HG02759 (cell line): Measurements from ENCODE around the gene FNBP1L.

Source experiments
- ATAC-seq: cut with Tn5 transposase; IDR thresholded peaks from one replicate; pipeline ENCODE4 v1.9.1; 2021; ENCODE audit warnings: mild to moderate bottlenecking, moderate library complexity; ENCODE audit not compliant: unreplicated experiment

Gene FNBP1L

DNA sequence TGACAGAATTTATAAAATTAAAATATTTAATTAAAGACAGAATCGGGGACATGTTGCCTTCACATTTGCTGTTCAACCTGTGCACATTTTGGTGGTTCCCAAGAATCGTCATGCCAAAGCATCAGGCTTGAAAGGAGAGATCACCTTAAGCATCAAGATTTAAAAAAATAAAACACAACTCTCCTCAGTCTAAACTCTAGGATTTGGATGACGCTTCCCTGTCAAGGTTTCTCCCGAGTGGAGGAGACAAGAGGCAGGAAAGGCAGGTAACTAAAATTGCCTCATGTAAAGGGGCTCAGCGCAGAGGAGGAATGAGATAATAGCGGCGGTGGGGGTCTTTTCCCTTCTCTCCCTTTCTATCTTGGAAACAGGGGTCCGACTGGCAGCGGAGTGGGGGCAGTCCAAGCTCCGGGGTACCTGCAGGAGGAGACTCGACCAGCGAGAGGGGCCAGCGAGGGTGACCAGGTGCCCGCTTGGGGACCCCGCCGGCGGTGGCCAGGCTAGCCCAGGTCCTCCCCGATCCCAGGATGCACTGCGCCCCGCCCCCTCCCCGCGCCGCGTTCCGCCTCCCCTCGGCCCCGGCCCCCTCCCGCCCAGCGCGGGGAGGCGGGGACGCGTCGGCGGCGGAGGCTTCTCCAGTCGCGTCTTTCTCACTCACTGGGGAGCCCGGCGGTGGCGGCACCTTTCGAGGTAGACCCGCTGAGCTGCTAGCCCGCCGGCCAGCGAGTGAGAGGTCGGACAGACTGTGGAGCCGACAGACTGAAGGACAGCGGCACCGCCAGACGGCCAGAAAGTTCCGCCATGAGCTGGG lies at the start of gene FNBP1L:
TSS of gene FNBP1L (plus strand) at position 638 of the 811 bp plus-strand sequence. CDS start at position 802, 164 bp downstream.
- ATAC-seq, result peak; percentile 75

DNA sequence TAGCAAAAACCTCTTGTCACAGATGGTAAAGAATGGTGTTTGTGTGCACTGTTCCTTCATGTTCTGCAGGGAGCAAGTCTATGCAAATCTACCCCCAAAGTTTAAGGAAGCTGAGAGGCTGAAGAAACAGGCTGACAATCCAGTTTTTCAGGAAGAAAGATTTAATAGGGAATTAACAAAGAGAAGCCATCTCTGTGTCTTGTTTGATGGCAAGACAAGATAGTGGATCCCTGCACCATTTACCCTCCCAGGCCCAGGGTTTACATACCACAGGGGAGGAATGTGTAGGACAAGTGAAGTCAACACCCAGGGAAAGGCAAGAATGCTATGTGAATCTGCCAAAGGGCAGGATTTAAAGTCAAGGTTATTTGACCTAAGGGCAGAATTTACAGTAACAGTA lies 48.1 kb upstream of the FNBP1L start:
- no peak for ATAC-seq

DNA sequence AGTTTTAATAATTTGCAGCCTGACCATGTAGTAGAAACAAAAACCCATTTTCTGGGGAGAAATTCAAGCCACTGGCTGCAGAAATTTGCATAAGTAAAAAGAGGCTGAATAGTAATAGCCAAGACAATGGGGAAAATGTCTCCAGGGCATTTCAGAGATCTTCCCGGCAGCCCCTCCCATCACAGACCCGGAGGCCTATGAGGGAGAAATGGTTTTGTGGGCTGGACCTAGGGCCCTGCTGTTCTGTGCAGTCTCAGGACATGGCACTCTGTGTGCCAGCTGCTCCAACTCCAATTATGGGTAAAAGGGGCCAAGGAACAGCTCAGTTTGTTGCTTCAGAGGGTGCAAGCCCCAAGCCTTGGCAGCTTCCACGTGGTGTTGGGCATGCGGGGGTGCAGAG lies 39.7 kb upstream of the FNBP1L start:
- ATAC-seq, result no peak

- no peak for ATAC-seq
These were observed 36.9 kb upstream of the FNBP1L start for GRCh38 chr1:93411000-93411399.

- no peak for ATAC-seq
These were observed 33.2 kb upstream of the FNBP1L start for GRCh38 chr1:93414749-93415148.

DNA sequence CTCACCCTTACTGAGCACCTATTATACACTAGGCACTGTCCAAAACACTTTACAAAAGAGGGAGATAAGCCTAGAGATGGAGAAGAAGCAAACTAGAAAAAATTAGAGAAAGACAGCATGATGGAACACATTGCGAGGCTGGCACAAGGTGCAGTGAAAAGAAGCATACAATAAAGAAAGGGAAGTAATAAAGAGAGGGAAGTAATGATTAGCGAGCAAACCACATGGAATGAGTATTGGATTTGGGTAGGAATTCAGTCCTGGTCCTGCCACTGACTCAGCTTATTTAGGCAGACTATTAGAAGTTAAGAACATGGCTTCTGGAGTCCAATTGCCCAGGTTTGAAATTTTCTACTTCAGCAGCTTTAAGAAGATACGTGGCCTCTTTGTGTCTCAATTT lies 32.6 kb upstream of the FNBP1L start:
- ATAC-seq, result no peak

GRCh38 chr1:93416183-93416582 lies 31.7 kb upstream of the FNBP1L start:
- ATAC-seq, result no peak

DNA sequence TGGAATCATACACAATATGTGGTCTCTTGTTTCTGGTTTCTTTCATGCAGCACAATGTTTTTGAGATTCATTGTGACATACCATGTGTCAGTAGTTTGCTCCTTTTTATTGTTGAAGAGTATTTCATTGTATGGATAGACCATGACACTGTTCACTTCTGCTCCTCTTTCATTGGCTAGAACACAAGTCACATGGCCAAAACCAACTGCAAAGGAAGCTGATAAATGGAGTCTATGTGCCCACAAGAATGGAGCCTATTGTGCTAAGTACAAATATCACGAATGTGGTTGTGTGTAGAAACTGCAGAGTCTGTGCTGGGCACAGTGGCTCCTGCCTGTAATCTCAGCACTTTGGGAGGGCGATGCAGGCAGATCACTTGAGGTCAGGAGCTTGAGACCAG lies 28.6 kb upstream of the FNBP1L start:
- no peak for ATAC-seq

DNA sequence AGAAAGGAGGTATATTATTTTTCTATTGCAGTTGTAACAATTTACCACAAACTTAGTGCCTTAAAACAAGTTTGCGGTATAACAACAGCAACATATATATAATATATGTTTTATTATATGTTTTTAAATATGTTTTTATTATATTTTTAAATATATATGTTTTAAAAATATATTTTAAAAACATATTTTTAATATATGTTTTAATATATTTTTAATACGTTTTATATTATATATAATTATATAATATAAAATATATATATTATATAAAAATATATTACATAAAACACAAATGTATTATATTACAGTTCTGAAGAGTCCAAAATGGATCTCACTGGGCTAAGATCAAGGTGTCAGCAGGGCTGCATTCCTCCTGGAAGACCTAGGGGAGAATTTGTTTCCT lies 27.5 kb upstream of the FNBP1L start:
- no peak for ATAC-seq

- ATAC-seq, result no peak
These were observed 21.7 kb upstream of the FNBP1L start for GRCh38 chr1:93426181-93426580.

DNA sequence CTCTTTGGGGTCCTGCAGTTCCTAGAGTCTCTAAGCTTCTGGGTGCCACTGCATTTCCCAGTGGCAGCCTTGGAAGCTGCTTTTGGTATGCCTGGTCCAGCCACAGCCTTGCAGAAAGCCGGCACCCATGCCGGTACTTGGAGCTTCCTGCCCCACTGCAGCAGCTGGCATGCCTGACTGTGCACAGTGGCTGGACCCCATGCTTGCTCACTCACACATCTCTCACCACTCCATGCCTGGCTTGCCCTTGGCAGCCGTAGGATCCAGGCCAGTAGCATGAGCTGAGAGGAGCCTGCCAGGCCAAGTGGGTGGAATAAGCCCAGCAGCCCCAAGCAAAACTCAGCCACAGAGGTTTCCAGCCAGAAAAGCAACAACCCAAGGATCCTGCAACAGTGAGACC lies 20.3 kb upstream of the FNBP1L start:
- ATAC-seq, result no peak

DNA sequence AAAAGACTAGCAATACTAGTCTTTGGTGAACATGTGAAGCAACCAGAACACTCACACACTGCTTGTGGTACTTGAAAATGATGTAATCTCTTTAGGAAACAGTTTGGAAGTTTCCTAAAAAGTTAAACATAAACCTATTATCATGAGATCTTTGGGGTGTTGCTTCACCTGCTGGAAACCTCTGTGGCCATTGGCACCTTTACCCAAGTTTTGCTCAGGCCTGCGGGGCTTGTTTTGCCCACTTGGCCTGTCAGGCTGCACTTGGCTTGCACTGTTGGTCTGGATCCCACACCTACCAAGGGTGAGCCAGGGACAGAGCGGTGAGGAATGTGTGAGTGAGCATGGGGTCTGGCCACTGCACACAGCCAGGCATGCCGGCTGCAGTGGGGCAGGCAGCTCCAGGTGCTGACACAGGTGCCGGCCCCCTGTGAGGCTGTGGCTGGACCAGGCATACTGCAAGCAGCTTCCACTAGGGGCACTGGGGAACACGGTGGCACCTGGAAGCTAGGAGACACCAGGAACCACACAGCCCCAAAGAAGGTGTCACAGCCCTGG lies 14.4 kb upstream of the FNBP1L start:
- ATAC-seq, result no peak

- ATAC-seq, result no peak
These were observed 13.8 kb upstream of the FNBP1L start for GRCh38 chr1:93434088-93434487.

GRCh38 chr1:93434987-93435386 lies 12.9 kb upstream of the FNBP1L start:
- no peak for ATAC-seq

- no peak for ATAC-seq
These were observed 12.5 kb upstream of the FNBP1L start for GRCh38 chr1:93435443-93435842.

DNA sequence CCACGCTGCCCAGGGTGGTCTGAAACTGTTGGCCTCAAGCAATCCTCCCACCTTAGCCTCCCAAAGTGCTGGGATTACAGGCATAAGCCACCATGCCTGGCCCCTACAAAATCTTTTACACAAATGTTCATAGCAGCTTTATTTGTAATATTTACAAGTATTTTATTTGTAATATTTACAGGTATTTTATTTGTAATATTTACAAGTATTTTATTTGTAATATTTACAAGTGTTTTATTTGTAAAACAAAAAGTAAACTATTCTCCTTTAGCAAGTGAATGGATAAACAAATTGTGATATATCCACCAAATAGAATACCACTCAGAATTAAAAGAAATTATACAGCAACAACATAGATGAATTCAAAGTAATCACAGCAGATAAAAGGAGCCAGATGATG lies 11.4 kb upstream of the FNBP1L start:
- ATAC-seq, result no peak

DNA sequence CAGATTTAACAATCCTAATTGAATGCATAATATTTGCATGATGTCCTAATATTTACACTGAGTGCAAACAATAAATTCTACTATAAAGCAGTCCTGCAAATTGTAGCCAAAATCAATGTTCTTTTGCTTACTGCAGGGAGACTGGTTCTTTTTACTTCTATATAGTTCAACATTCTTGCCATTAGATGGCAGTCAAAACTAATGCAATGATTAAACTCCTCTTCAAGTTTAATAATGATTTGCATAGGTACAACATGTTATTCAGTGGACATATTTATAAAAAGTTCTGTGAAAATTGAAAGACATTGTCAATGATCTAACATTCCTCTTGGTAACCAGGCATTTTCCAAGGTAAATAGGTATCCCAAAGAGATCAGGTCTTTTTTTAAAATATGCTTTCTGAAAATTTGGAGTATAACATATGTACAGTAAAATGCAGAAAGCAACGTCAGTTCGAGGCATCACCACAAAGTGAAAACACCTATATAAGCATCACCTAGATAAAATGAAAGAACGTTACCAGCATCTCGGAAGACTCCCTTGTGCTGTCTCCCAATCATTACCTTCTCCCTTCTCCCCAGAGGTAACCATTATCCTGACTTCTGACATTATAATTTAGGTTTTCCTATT lies 9.8 kb upstream of the FNBP1L start:
- peak; percentile 44 for ATAC-seq

- no peak for ATAC-seq
These were observed 9.2 kb upstream of the FNBP1L start for GRCh38 chr1:93438716-93439115.

GRCh38 chr1:93440272-93440671 lies 7.6 kb upstream of the FNBP1L start:
- no peak for ATAC-seq

- ATAC-seq, result no peak
These were observed 7.2 kb upstream of the FNBP1L start for GRCh38 chr1:93440706-93441105.

DNA sequence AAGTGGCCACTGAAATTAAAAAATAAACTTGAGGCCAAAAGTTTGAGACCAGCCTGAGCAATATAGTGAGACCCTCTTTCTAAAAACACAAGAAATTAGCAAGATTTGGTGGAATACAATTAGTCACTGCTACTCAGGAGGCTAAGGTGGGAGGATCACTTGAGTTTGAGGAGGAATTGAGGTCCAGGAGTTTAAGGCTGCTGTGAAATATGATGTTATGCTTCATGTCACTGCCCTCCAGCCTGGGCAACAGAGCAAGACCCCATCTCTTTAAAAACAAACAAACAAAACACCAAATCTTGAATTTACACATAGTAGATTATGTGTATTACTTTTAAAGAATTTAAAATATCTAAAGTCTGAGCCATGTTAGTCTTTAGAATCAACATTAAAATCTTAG lies 6.3 kb upstream of the FNBP1L start:
- ATAC-seq, result no peak

GRCh38 chr1:93442008-93442666 lies 5.8 kb upstream of the FNBP1L start:
- no peak for ATAC-seq
